H1 (cell line): ENCODE measurements around the gene STX2. TPM values are rescaled to one million over a fixed set of nuclear protein-coding genes. Genes with fewer than 3 reads are reported as not detected.

Source experiments
- ATF3 ChIP-seq: IDR thresholded peaks from 2 replicates; pipeline ENCODE4 v1.6.1; 2011; ENCODE audit warnings: low read depth, mild to moderate bottlenecking, low read length; ENCODE audit not compliant: insufficient read depth
- CBX8 ChIP-seq: fragments of 300-800, 300-1000 bp; sonication (generic); IDR thresholded peaks from 2 replicates; pipeline ENCODE4 v1.7.1; 2016; ENCODE audit warnings: low read depth, low read length, borderline replicate concordance
- CEBPB ChIP-seq: IDR thresholded peaks from 2 replicates; pipeline ENCODE4 v1.6.1; 2012; ENCODE audit warnings: low read depth, low read length
- CTCF ChIP-seq, 3 experiments: IDR thresholded peaks; 1 replicate in 2 of 3; 2 replicates in 1 of 3; pipeline versions ENCODE4 v1.5.1 to v1.6.1; 2011; ENCODE audit warnings: low read length in 3 of 3, mild to moderate bottlenecking in 3 of 3, inconsistent platforms in 2 of 3, low read depth in 1 of 3, moderate library complexity in 1 of 3; ENCODE audit not compliant: insufficient read depth in 1 of 3; ENCODE audit errors: control extremely low read depth in 1 of 3
- USF2 ChIP-seq: IDR thresholded peaks from 2 replicates; pipeline ENCODE4 v1.6.1; 2011; ENCODE audit warnings: low read length, improper control_type of control experiment
- polyA plus RNA-seq, 7 experiments: library from polyadenylated mRNA; depleted of rRNA in 3 of 7; stranded (reverse) in 5 of 7; unstranded in 2 of 7; fragments of >200 nt in 5 of 7; fragments of 200-250 nt in 2 of 7; gene quantifications; 1 replicate in 5 of 7; 2 replicates in 1 of 7; 4 replicates in 1 of 7; pipeline versions ENCODE4 v1.2.1 to v1.2.3, GENCODE V29; 2011 to 2013; ENCODE audit warnings: missing spikeins in 2 of 7, mixed read lengths in 2 of 7
- total RNA-seq: library from RNA; stranded (reverse); fragmentation: NEBNext Ultra II Directional; extraction: Animal tissue kit (Norgen Biotek cat#: 25700); gene quantifications from 2 replicates; pipeline ENCODE4 v1.2.1, GENCODE V29; 2021

The STX2 gene
- total and polyA plus RNA-seq, 2 of the 8 experiments (the other 6 are each of a cell fraction or from before 2014, with no cell fraction given): 20.0 to 26.3 TPM

GRCh38 chr12:130881046-130881445 lies 42.0 kb upstream of the STX2 start (continued):
- TF ChIP-seq ATF3 (no peak), USF2 (no peak), CTCF (IDR thresholded peaks at IDR 0.05; ENCODE audit: control extremely low read depth in 1 of 3, insufficient read depth in 1 of 3, low read depth in 1 of 3, low read length in 3 of 3) (no peak), CBX8 (no peak), CEBPB (no peak)
